MCF 10A (cell line): ENCODE data around the gene CAMTA1. TPM values are rescaled to one million over a fixed set of nuclear protein-coding genes. Genes with fewer than 3 reads are reported as not detected.
"Not testable (repeated sequence)": the region's sequence is repeated elsewhere in the genome, so short reads cannot be mapped to it uniquely, and the experiment has no call there.

Experiments used
- BruUV-seq: library from RNA; stranded (reverse); fragments of 400-500 nt; replicated peaks from 2 replicates; lab custom pipeline; 2021; lab: Mats Ljungman, UMichigan
- CTCF ChIA-PET: fragments of 300-600 bp; sonication (Branson Sonifier 250); formaldehyde crosslinking; extraction: SDS; loops from one replicate; lab custom pipeline; 2021; ENCODE audit warnings: antibody characterized with exemption, inconsistent platforms; lab: Yijun Ruan, JAX
- POLR2A ChIA-PET: fragments of 300-600, 350-650 bp; sonication (Branson Sonifier 250); formaldehyde crosslinking; extraction: SDS; loops from one replicate; lab custom pipeline; 2020; ENCODE audit warnings: antibody characterized with exemption, inconsistent platforms; lab: Yijun Ruan, JAX
- DNase-seq: peaks from one replicate; pipeline ENCODE4 v3.0.0-alpha.2; 2018; ENCODE audit not compliant: unreplicated experiment
- H3K27ac Mint-ChIP-seq: one replicate; pipeline ENCODE4 v1.8.0; 2022; ENCODE audit warnings: mild to moderate bottlenecking, low read depth, mixed read lengths; ENCODE audit not compliant: unreplicated experiment
- H3K27me3 Mint-ChIP-seq: one replicate; pipeline ENCODE4 v1.8.0; 2022; ENCODE audit warnings: mixed read lengths; ENCODE audit not compliant: insufficient read depth, unreplicated experiment
- H3K36me3 Mint-ChIP-seq: one replicate; pipeline ENCODE4 v1.8.0; 2022; ENCODE audit warnings: mild to moderate bottlenecking, moderate library complexity, mixed read lengths; ENCODE audit not compliant: insufficient read depth, unreplicated experiment
- H3K4me1 Mint-ChIP-seq: one replicate; pipeline ENCODE4 v1.8.0; 2022; ENCODE audit warnings: mixed read lengths; ENCODE audit not compliant: insufficient read depth, unreplicated experiment
- H3K4me3 Mint-ChIP-seq: one replicate; pipeline ENCODE4 v1.8.0; 2022; ENCODE audit warnings: mild to moderate bottlenecking, moderate library complexity, mixed read lengths; ENCODE audit not compliant: unreplicated experiment
- H3K9me3 Mint-ChIP-seq: one replicate; pipeline ENCODE4 v1.8.0; 2022; ENCODE audit warnings: mixed read lengths; ENCODE audit not compliant: unreplicated experiment
- CTCF ChIP-seq: fragments of 200-600 bp; IDR thresholded peaks from one replicate; pipeline ENCODE4 v1.8.0; 2022; ENCODE audit warnings: antibody characterized with exemption, mild to moderate bottlenecking; ENCODE audit not compliant: unreplicated experiment
- intact Hi-C: fragments of 100-400 bp; cut with micrococcal nuclease; formaldehyde crosslinking; loops from 2 replicates; pipeline ENCODE4 v1.14.1; 2022
- total RNA-seq: library from RNA; stranded (reverse); gene quantifications from 2 replicates; pipeline ENCODE4 v1.2.3, GENCODE V29; 2022

Gene CAMTA1
- total RNA-seq, 1 experiment from 2014 or later: 74.1 TPM

GRCh38 chr1:6803357-6803756 is 18.1 kb downstream of the CAMTA1 start:
- peak overlapping the region; percentile 90 for H3K27ac Mint-ChIP-seq
- ChIA-PET CTCF (interaction anchor here (0.6 to 1.4 kb wide), 4 partner anchors 87 to 844 kb away, joined by 3 to 4 read pairs (median 3); no protein-coding TSS in a partner anchor), POLR2A (interaction anchor here (1.3 kb wide), 1 partner anchor 78 kb away, joined by 3 read pairs; no protein-coding TSS in a partner anchor)
- H3K4me3 Mint-ChIP-seq: no peak overlapping the region
- TF ChIP-seq CTCF: no peak
- no peaks in the 10 kb centered on the region for H3K9me3 Mint-ChIP-seq
- H3K4me1 Mint-ChIP-seq: peaks cover 18% of the 10 kb centered on the region
- H3K36me3 Mint-ChIP-seq: no peaks in the 10 kb centered on the region
- BruUV-seq: no TSS peak
- no peak for DNase-seq
- H3K27me3 Mint-ChIP-seq: no peaks in the 10 kb centered on the region
- intact Hi-C loops: no loop called here

- no peak for DNase-seq
- Mint-ChIP-seq H3K36me3 (no peaks in the 10 kb centered on the region), H3K9me3 (no peaks in the 10 kb centered on the region), H3K4me1 (peaks cover 18% of the 10 kb centered on the region), H3K4me3 (no peak overlapping the region), H3K27ac (no peak overlapping the region), H3K27me3 (no peaks in the 10 kb centered on the region)
- no peak for TF ChIP-seq CTCF
- no TSS peak for BruUV-seq
- ChIA-PET CTCF (interaction anchor here (0.9 to 1.4 kb wide), 4 partner anchors 8 to 237 kb away, joined by 3 to 4 read pairs (median 4); no protein-coding TSS in a partner anchor), POLR2A (interaction anchor here (0.7 kb wide), 1 partner anchor 92 kb away, joined by 3 read pairs; no protein-coding TSS in a partner anchor)
- intact Hi-C loops: no loop called here
Observed at GRCh38 chr1:6805004-6805416, 19.8 kb downstream of the CAMTA1 start.

- DNase-seq: no peak
- POLR2A ChIA-PET: interaction anchor here (0.6 to 1.0 kb wide), 2 partner anchors 60 to 164 kb away, joined by 5 to 8 read pairs; no protein-coding TSS in a partner anchor
- no peaks in the 10 kb centered on the region for H3K27me3 Mint-ChIP-seq
- no peaks in the 10 kb centered on the region for H3K4me1 Mint-ChIP-seq
- no peak overlapping the region for H3K27ac Mint-ChIP-seq
- TF ChIP-seq CTCF: no peak
- no peak overlapping the region for H3K4me3 Mint-ChIP-seq
- CTCF ChIA-PET: interaction anchor here (0.6 kb wide), 1 partner anchor 37 kb away, joined by 3 read pairs; no protein-coding TSS in a partner anchor
- no TSS peak for BruUV-seq
- H3K36me3 Mint-ChIP-seq: no peaks in the 10 kb centered on the region
- no peaks in the 10 kb centered on the region for H3K9me3 Mint-ChIP-seq
- intact Hi-C loops: no loop called here
Observed at GRCh38 chr1:6807782-6808181, 22.5 kb downstream of the CAMTA1 start.

GRCh38 chr1:6809461-6809860 is 24.2 kb downstream of the CAMTA1 start:
- TF ChIP-seq CTCF: no peak
- ChIA-PET POLR2A (no interaction called here), CTCF (no interaction called here)
- no peaks in the 10 kb centered on the region for H3K36me3 Mint-ChIP-seq
- no peak overlapping the region for H3K27ac Mint-ChIP-seq
- H3K27me3 Mint-ChIP-seq: no peaks in the 10 kb centered on the region
- no peaks in the 10 kb centered on the region for H3K9me3 Mint-ChIP-seq
- intact Hi-C loops: no loop called here
- H3K4me1 Mint-ChIP-seq: no peaks in the 10 kb centered on the region
- DNase-seq: no peak
- no TSS peak for BruUV-seq
- no peak overlapping the region for H3K4me3 Mint-ChIP-seq

- BruUV-seq, intact Hi-C loops, H3K27ac Mint-ChIP-seq, H3K4me3 Mint-ChIP-seq, H3K36me3 Mint-ChIP-seq, H3K4me1 Mint-ChIP-seq, H3K9me3 Mint-ChIP-seq, H3K27me3 Mint-ChIP-seq, DNase-seq: not testable (repeated sequence)
- ChIA-PET POLR2A (interaction anchor here (0.7 kb wide), 1 partner anchor 41 kb away, joined by 3 read pairs; no protein-coding TSS in a partner anchor), CTCF (interaction anchor here (2.4 kb wide), 1 partner anchor 79 kb away, joined by 6 read pairs; no protein-coding TSS in a partner anchor)
Observed at GRCh38 chr1:6810146-6810734, 25.0 kb downstream of the CAMTA1 start.
